ENCODE results near the gene LMF2. TPM values are rescaled to one million over a fixed set of nuclear protein-coding genes. Genes with fewer than 3 reads are reported as not detected.

LMF2 gene
- total RNA-seq, 3 donors from 2014 or later (not counting 1 experiment from before 2014, with no cell fraction given): 114 to 129 (median 122) TPM

DNA sequence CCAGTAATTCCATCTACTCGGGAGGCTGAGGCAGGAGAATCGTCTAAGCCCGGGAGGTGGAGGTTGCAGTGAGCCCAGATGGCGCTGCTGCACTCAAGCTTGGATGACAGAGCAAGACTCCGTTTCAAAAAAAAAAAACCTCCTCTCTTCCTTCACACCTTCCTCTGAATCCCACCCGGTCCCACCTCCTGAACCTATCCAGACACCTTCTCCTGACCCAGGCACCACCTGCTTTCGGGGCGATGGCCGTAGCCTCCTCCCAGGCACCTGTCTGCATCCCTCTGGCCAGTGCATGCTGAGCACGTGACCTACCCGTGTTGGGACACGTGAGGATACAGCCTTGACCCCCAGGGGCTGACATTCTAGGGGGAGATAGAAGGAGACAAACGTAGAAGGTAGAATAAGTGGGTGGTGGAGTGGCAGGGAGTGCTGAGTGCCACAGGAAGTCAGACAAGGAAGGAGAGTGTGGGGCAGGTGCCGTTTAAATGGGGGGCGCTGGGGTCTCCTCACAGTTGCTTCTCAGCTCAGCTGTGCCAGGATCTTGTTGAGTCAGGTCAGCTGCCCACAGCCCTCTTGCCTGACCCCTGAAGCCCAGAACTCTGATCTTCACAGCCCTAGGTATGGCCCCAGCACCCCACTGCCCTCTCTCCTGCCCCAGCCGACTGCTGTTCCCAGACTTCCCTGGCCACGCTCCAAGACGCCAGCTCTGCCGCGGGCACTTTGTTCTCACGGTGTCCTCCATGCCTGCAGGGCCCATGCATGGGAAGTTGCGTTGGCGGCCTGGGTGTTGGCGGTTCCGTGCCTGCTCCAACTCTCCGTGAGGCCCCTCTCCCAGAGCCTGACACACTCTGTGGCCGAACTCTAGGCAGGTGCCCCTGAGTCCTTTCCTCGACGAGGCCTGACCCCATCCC, 22.0 kb downstream of the LMF2 start:
- no peaks in the 10 kb centered on the region for H3K4me1 Mint-ChIP-seq
- peaks cover 6 to 8% of the 10 kb centered on the region in 2 donors for H3K27me3 Mint-ChIP-seq (ENCODE audit: low read depth in 2 of 2)
- TF ChIP-seq, protein P1, sequence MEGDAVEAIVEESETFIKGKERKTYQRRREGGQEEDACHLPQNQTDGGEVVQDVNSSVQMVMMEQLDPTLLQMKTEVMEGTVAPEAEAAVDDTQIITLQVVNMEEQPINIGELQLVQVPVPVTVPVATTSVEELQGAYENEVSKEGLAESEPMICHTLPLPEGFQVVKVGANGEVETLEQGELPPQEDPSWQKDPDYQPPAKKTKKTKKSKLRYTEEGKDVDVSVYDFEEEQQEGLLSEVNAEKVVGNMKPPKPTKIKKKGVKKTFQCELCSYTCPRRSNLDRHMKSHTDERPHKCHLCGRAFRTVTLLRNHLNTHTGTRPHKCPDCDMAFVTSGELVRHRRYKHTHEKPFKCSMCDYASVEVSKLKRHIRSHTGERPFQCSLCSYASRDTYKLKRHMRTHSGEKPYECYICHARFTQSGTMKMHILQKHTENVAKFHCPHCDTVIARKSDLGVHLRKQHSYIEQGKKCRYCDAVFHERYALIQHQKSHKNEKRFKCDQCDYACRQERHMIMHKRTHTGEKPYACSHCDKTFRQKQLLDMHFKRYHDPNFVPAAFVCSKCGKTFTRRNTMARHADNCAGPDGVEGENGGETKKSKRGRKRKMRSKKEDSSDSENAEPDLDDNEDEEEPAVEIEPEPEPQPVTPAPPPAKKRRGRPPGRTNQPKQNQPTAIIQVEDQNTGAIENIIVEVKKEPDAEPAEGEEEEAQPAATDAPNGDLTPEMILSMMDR (IDR thresholded peaks at IDR 0.05): no peak
- intact Hi-C loops (cut with micrococcal nuclease): no loop called here
- Histone ChIP-seq H3K9me3 (ENCODE audit: control insufficient read depth, insufficient read depth, low read length) (no peaks in the 10 kb centered on the region), H3K27me3 (ENCODE audit: control insufficient read depth, insufficient read depth, low read length) (peaks cover 14% of the 10 kb centered on the region), H3K4me3 (ENCODE audit: low read length) (no peak overlapping the region), H3K4me1 (ENCODE audit: control insufficient read depth, insufficient read depth, low read length) (peaks cover 17% of the 10 kb centered on the region), H3K27ac (ENCODE audit: low read length) (no peak overlapping the region), H3K36me3 (ENCODE audit: control insufficient read depth, insufficient read depth, low read length) (no peaks in the 10 kb centered on the region)
- H3K4me3 Mint-ChIP-seq: no peak overlapping the region
- H3K9me3 Mint-ChIP-seq: no peaks in the 10 kb centered on the region
- no peak for DNase-seq
- no peaks in the 10 kb centered on the region for H3K36me3 Mint-ChIP-seq
- ATAC-seq: no peak
- WGBS (ENCODE audit: insufficient coverage): 71% methylated on average over 29 of the region's 29 CpGs
- no peak overlapping the region for H3K27ac Mint-ChIP-seq

DNA sequence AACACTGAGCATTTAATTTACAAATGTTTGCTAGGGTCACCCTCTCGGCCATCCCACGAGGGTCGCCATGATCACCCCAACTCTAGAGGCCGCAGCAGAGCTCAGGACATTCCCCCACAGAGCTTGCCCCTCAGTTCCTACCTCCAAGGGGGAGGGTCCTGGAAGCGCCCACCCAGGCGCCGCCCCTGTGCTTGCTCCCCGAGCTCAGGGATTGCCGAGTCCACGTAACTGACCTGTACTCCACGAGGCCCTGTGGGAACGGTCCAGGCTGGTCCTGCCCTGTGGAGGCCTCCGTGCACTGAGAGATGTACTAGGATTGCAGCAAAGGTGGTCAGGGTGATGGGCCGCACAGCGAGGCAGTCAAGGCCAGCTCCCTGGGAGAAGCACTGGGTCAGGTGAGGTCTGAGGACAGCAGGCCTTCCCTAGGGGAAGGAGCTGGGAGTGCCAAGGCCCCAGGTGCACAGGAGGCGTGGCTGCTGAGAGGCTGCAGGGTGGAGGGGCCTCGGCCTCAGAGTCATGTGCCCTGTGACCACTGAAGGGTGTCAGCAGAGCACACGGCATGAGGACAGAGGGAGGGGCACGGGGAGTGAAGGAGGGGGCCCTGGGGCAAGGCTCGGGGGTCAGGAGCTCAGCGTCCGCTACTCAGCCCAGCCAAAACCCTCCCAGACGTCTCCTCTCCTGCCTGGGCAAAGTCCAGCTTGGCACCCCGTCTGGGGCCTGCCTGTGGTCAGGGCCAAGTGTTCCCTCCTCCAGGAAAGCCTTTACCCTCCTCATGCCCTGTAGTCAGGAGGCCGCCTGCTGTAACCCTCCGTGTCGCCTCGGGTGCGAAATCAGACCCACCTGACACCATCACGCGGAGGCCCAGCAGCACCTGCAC, 23.3 kb downstream of the LMF2 start:
- Histone ChIP-seq H3K27me3 (ENCODE audit: control insufficient read depth, insufficient read depth, low read length) (peaks cover 14% of the 10 kb centered on the region), H3K36me3 (ENCODE audit: control insufficient read depth, insufficient read depth, low read length) (no peaks in the 10 kb centered on the region), H3K4me1 (ENCODE audit: control insufficient read depth, insufficient read depth, low read length) (peaks cover 17% of the 10 kb centered on the region), H3K9me3 (ENCODE audit: control insufficient read depth, insufficient read depth, low read length) (no peaks in the 10 kb centered on the region), H3K4me3 (ENCODE audit: low read length) (no peak overlapping the region), H3K27ac (ENCODE audit: low read length) (no peak overlapping the region)
- intact Hi-C loops (cut with micrococcal nuclease): no loop called here
- H3K4me1 Mint-ChIP-seq: no peaks in the 10 kb centered on the region
- ATAC-seq: no peak
- H3K36me3 Mint-ChIP-seq: no peaks in the 10 kb centered on the region
- H3K4me3 Mint-ChIP-seq: no peak overlapping the region
- H3K9me3 Mint-ChIP-seq: no peaks in the 10 kb centered on the region
- TF ChIP-seq, protein P1 (IDR thresholded peaks at IDR 0.05): no peak
- DNase-seq: no peak
- H3K27ac Mint-ChIP-seq: no peak overlapping the region
- H3K27me3 Mint-ChIP-seq (ENCODE audit: low read depth in 2 of 2): peaks cover 12 to 16% of the 10 kb centered on the region in 2 donors
- 88% methylated on average over 31 of the region's 31 CpGs for WGBS (ENCODE audit: insufficient coverage)

DNA sequence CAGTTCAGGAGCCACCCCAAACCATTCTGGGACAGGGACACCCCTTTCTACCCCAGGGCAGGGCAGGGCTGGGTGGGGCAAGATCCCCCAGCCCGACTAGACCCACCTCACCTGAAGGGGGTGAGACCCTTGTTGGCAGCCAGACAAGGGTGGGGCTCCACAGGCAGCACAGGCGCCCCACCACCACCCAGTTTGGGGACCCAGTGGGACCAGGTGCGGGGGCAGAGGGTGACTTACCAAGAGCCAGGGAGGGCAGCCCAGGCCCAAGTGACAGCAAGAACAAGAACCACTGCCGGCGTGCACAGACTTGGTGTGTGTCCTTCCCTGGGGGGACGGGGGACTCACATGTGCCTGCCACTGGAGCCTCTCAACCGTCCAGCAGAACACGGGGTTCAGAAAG, 23.9 kb downstream of the LMF2 start:
- DNase-seq (no peak), ATAC-seq (no peak)
- H3K27ac Mint-ChIP-seq: no peak overlapping the region
- Histone ChIP-seq H3K36me3 (ENCODE audit: control insufficient read depth, insufficient read depth, low read length) (no peaks in the 10 kb centered on the region), H3K4me1 (ENCODE audit: control insufficient read depth, insufficient read depth, low read length) (peaks cover 17% of the 10 kb centered on the region), H3K27ac (ENCODE audit: low read length) (no peak overlapping the region), H3K4me3 (ENCODE audit: low read length) (no peak overlapping the region), H3K9me3 (ENCODE audit: control insufficient read depth, insufficient read depth, low read length) (no peaks in the 10 kb centered on the region), H3K27me3 (ENCODE audit: control insufficient read depth, insufficient read depth, low read length) (peaks cover 14% of the 10 kb centered on the region)
- 94% methylated on average over 8 of the region's 8 CpGs for WGBS (ENCODE audit: insufficient coverage)
- H3K4me1 Mint-ChIP-seq: no peaks in the 10 kb centered on the region
- intact Hi-C loops (cut with micrococcal nuclease): no loop called here
- H3K36me3 Mint-ChIP-seq: no peaks in the 10 kb centered on the region
- peaks cover 12 to 16% of the 10 kb centered on the region in 2 donors for H3K27me3 Mint-ChIP-seq (ENCODE audit: low read depth in 2 of 2)
- no peak overlapping the region for H3K4me3 Mint-ChIP-seq
- no peaks in the 10 kb centered on the region for H3K9me3 Mint-ChIP-seq
- TF ChIP-seq, protein P1 (IDR thresholded peaks at IDR 0.05): no peak

All from natural killer cell (primary cell).